AG04450 (cell line): ENCODE results near the gene APOL1. TPM values are rescaled to one million over a fixed set of nuclear protein-coding genes. Genes with fewer than 3 reads are reported as not detected.
A peak's percentile ranks its signal among the peaks of the same experiment; 100 is the strongest.

Experiments
- CTCF ChIA-PET: fragments of 300-600, 350-600 bp; formaldehyde crosslinking; extraction: SDS; loops from one replicate; lab custom pipeline; 2022; ENCODE audit warnings: antibody characterized with exemption, inconsistent platforms; lab: Charles Lee
- POLR2A ChIA-PET: fragments of 350-600 bp; formaldehyde crosslinking; extraction: SDS; loops from one replicate; lab custom pipeline; 2021; ENCODE audit warnings: antibody characterized with exemption, inconsistent platforms; lab: Yijun Ruan, JAX
- DNase-seq: peaks from one replicate; pipeline ENCODE4 v3.0.0-alpha.2; 2011; ENCODE audit warnings: low read depth, low spot score
- H3K27ac ChIP-seq: one replicate; pipeline ENCODE4 v1.5.1; 2012; ENCODE audit warnings: low read depth, low read length, control low read depth
- H3K27me3 ChIP-seq: one replicate; pipeline ENCODE4 v1.6.0; 2012; ENCODE audit warnings: low read length; ENCODE audit not compliant: control insufficient read depth, insufficient read depth
- H3K4me3 ChIP-seq: 2 replicates; pipeline ENCODE4 v1.5.1; 2011; ENCODE audit warnings: mild to moderate bottlenecking, low read depth, low read length, control low read depth
- H3K9me3 ChIP-seq: 2 replicates; pipeline ENCODE4 v1.5.1; 2012; ENCODE audit warnings: low read length; ENCODE audit not compliant: control insufficient read depth, insufficient read depth
- polyA plus RNA-seq: library from polyadenylated mRNA; depleted of rRNA; stranded (reverse); fragments of >200 nt; gene quantifications from 2 replicates; pipeline ENCODE4 v1.2.3, GENCODE V29; 2011
- TF ChIP-seq, protein P1 (sequence below): IDR thresholded peaks from 2 replicates; pipeline ENCODE4 v1.5.1; 2011; ENCODE audit warnings: low read depth, low read length, control low read depth, inconsistent platforms

The APOL1 gene
- polyA plus RNA-seq, 1 experiment, result 3.8 TPM

DNA sequence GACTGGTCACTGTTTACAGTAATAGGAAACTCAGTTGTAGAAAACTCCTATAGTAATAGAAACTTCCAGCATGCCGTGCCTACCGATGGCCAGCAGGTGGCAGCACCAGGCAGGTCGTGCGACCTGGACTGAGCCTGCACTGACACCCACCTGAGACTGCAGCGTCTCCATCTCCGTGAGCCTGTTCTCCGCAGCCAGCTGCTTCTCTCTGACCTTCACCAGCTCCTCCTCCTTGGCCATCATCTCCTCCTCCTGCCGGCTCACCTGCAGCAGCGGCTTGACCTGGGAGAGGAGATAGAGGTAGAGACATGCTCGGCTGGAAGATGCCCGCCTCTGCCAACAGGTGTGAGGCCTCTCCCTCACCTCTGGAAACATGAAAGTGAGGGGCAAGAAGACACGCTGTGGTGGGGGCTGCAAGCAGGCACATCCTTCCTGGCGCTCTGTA is 48.5 kb downstream of the APOL1 start:
- ChIA-PET CTCF (interaction anchor here (0.7 to 4.5 kb wide), 18 partner anchors 9 to 185 kb away, joined by 3 to 41 read pairs (median 7); no protein-coding TSS in a partner anchor), POLR2A (interaction anchor here (0.6 to 2.0 kb wide), 8 partner anchors 8 to 169 kb away, joined by 3 to 11 read pairs (median 4); partner anchors contain the start of gene MYH9)
- DNase-seq, result peak; percentile 33
- Histone ChIP-seq H3K27me3 (no peaks in the 10 kb centered on the region), H3K4me3 (peak overlapping the region; percentile 18), H3K9me3 (no peaks in the 10 kb centered on the region; the same call in 1 of the 2 replicates), H3K27ac (peak overlapping the region; percentile 99)
- TF ChIP-seq, protein P1, sequence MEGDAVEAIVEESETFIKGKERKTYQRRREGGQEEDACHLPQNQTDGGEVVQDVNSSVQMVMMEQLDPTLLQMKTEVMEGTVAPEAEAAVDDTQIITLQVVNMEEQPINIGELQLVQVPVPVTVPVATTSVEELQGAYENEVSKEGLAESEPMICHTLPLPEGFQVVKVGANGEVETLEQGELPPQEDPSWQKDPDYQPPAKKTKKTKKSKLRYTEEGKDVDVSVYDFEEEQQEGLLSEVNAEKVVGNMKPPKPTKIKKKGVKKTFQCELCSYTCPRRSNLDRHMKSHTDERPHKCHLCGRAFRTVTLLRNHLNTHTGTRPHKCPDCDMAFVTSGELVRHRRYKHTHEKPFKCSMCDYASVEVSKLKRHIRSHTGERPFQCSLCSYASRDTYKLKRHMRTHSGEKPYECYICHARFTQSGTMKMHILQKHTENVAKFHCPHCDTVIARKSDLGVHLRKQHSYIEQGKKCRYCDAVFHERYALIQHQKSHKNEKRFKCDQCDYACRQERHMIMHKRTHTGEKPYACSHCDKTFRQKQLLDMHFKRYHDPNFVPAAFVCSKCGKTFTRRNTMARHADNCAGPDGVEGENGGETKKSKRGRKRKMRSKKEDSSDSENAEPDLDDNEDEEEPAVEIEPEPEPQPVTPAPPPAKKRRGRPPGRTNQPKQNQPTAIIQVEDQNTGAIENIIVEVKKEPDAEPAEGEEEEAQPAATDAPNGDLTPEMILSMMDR, result peak; percentile 91

DNA sequence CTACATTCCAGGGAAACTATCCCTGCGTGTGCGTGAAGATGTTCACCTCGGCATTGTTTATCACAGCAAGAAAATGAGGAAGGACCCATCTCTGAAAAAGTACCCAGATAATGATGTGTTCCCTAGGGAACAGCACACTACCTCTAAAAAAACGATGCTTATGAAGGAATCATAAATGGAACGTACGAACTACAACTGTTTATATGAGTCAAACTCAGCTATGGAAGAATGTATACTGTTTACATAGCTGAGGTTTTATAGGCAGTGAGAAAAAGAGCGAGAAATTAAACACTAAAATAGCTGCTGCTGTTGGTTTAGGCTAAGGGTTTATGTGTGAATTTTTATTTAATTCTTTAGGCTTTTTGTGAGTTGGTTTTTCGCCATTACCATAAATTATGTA is 48.9 kb downstream of the APOL1 start:
- no peaks in the 10 kb centered on the region; the same call in 1 of the 2 replicates for H3K9me3 ChIP-seq
- CTCF ChIA-PET, result interaction anchor here (1.3 to 4.5 kb wide), 9 partner anchors 9 to 169 kb away, joined by 3 to 41 read pairs (median 7); no protein-coding TSS in a partner anchor
- POLR2A ChIA-PET, result interaction anchor here (0.6 to 2.0 kb wide), 11 partner anchors 8 to 169 kb away, joined by 3 to 11 read pairs (median 4); partner anchors contain the start of gene MYH9
- TF ChIP-seq, protein P1, result no peak
- H3K27ac ChIP-seq, result peak overlapping the region; percentile 99
- DNase-seq, result peak; percentile 86
- H3K4me3 ChIP-seq, result no peak overlapping the region
- H3K27me3 ChIP-seq, result no peaks in the 10 kb centered on the region

DNA sequence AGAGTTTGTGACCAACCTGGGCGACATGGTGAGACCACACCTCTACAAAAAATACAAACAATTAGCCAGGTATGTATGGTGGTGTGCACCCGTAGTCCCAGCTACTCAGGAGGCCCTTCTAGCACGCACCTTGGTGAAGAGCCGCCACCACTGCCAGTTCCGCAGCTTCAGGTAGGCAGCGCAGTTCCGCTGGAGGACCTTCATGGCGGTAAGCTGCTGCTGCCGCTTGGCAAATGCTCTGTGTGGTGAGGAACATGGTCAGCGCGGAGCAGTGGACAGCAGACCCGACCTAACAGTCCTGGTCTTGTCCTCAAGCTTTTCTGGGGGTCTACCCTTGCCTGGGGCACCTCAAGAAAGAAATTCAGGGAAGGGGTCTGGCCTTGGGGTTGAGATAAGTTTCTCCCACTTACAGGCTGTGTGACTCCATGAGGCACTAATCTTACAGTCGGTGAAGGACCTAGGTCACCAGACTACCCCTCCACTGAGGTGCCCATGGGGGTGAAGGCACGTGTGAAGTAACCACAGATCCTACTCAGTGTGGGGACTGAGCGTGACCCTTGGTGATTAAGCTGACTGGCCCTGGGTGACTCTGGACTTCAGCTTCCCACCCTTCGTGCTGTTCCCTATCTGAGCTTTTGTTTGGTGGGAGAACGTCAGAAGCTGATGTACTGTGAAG is 49.6 kb downstream of the APOL1 start:
- TF ChIP-seq, protein P1, result no peak
- H3K4me3 ChIP-seq, result no peak overlapping the region
- H3K9me3 ChIP-seq, result no peaks in the 10 kb centered on the region; the same call in 1 of the 2 replicates
- peak overlapping the region; percentile 98 for H3K27ac ChIP-seq
- CTCF ChIA-PET, result interaction anchor here (1.3 to 4.5 kb wide), 6 partner anchors 9 to 168 kb away, joined by 3 to 41 read pairs (median 8); no protein-coding TSS in a partner anchor
- POLR2A ChIA-PET, result interaction anchor here (0.6 to 2.0 kb wide), 12 partner anchors 9 to 168 kb away, joined by 3 to 11 read pairs (median 4); partner anchors contain the start of gene MYH9
- DNase-seq, result no peak
- no peaks in the 10 kb centered on the region for H3K27me3 ChIP-seq

DNA sequence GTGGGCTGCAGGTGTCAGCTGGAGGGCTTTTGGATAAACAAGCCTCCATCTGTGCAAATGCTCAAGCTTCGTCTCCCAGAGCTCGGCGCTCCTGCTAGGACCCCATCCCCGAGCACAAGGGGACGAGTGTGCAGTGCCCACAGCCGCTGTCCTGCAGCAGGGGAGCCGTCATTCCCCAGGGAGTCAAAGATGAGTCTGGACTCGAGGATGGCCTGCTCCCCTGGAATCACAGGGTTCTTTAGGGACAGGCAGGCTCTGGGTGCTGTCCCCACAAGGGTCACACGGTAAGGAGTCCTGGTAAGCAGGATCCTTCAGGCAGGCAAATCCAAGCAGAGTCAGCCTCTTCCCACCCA is 50.2 kb downstream of the APOL1 start:
- Histone ChIP-seq H3K27ac (peak overlapping the region; percentile 98), H3K4me3 (no peak overlapping the region), H3K27me3 (no peaks in the 10 kb centered on the region), H3K9me3 (no peaks in the 10 kb centered on the region; the same call in 1 of the 2 replicates)
- DNase-seq, result no peak
- TF ChIP-seq, protein P1, result no peak
- POLR2A ChIA-PET, result interaction anchor here (0.7 to 2.0 kb wide), 4 partner anchors 30 to 167 kb away, joined by 3 to 11 read pairs (median 5); partner anchors contain the start of gene MYH9
- CTCF ChIA-PET, result no interaction called here
